ENCODE results near the gene CNNM2.

CNNM2 gene

GRCh38 chr10:102948176-102948575 is 30.1 kb downstream of the CNNM2 start:
- DNase-seq (ENCODE audit: low read depth): no peak
- no peak for TF ChIP-seq CTCF (conservative IDR thresholded peaks at IDR 0.05; ENCODE audit: control insufficient read depth, insufficient read depth, low read depth, low read length)
- no peak overlapping the region for H3K4me3 ChIP-seq (ENCODE audit: control insufficient read depth, low read depth, low read length)

- no peak for TF ChIP-seq CTCF (conservative IDR thresholded peaks at IDR 0.05; ENCODE audit: control insufficient read depth, insufficient read depth, low read depth, low read length)
- no peak overlapping the region for H3K4me3 ChIP-seq (ENCODE audit: control insufficient read depth, low read depth, low read length)
Measured at GRCh38 chr10:102948786-102949185, 30.7 kb downstream of the CNNM2 start.

DNA sequence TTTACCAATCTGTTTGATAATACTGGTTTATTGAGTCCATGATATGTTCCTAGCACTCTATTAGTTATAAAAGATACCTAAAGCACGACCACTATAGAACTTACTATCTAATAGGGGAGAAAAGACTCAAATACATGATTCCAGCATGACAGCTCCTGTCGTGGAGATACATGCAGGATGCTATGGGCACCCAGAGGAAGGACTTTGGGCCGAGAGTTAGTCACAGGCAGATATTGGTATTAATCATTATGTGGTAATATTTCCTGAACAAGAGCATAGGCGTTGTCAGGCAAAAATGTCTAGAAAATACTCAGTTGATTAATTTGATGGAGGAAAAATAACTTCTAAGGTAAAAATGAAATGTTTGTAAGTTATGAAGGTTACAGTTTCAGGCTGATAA is 31.8 kb downstream of the CNNM2 start:
- H3K4me3 ChIP-seq (ENCODE audit: control insufficient read depth, low read depth, low read length): no peak overlapping the region
- no peak for DNase-seq (ENCODE audit: low read depth)
- TF ChIP-seq CTCF (conservative IDR thresholded peaks at IDR 0.05; ENCODE audit: control insufficient read depth, insufficient read depth, low read depth, low read length): no peak

More at GRCh38 chr10:102948786-102949185, 30.7 kb downstream of the CNNM2 start:
- no peak for DNase-seq (ENCODE audit: low read depth)

DNA sequence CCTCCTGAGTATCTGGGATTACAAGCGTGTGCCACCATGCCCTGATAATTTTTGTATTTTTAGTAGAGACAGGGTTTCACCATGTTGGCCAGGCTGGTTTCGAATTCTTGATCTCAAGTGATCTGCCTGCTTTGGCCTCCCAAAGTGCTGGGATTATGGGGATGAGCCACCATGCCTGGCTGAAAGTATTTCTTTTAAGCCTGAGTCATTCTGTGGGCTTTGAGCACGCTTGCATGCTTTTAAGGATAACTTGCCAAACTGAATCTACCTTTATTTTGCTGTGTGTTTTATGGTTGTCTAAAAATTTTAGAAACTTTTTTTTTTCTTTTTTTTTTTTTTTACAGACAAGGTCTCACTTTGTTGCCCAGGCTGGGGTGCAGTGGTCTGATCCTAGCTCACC is 33.2 kb downstream of the CNNM2 start:
- DNase-seq (ENCODE audit: low read depth): peak; percentile 4
- H3K4me3 ChIP-seq (ENCODE audit: control insufficient read depth, low read depth, low read length): no peak overlapping the region
- TF ChIP-seq CTCF (conservative IDR thresholded peaks at IDR 0.05; ENCODE audit: control insufficient read depth, insufficient read depth, low read depth, low read length): no peak

- no peak for DNase-seq (ENCODE audit: low read depth)
- TF ChIP-seq CTCF (conservative IDR thresholded peaks at IDR 0.05; ENCODE audit: control insufficient read depth, insufficient read depth, low read depth, low read length): no peak
- H3K4me3 ChIP-seq (ENCODE audit: control insufficient read depth, low read depth, low read length): no peak overlapping the region
Measured at GRCh38 chr10:102959360-102959759, 41.3 kb downstream of the CNNM2 start.

- no peak for DNase-seq (ENCODE audit: low read depth)
Measured at GRCh38 chr10:102960157-102960556, 42.1 kb downstream of the CNNM2 start.

More at GRCh38 chr10:102960157-102960556, 42.1 kb downstream of the CNNM2 start:
- TF ChIP-seq CTCF (conservative IDR thresholded peaks at IDR 0.05; ENCODE audit: control insufficient read depth, insufficient read depth, low read depth, low read length): no peak
- no peak overlapping the region for H3K4me3 ChIP-seq (ENCODE audit: control insufficient read depth, low read depth, low read length)
